ENCODE data around the gene MAP2K6. TPM values are rescaled to one million over a fixed set of nuclear protein-coding genes. Genes with fewer than 3 reads are reported as not detected.

The MAP2K6 gene
- total and polyA plus RNA-seq, 10 of the 15 experiments (the other 5 are each of a cell fraction or from before 2014, with no cell fraction given): 15.6 to 70.3 (median 22.9) TPM

- BruUV-seq (replicated peaks): no TSS peak
- ChIA-PET SMC1A (ENCODE audit: uncharacterized antibody, unreplicated experiment) (no interaction called here), CTCF (no interaction called here), POLR2A (no interaction called here), RAD21 (ENCODE audit: unreplicated experiment) (no interaction called here)
- ATAC-seq (no peak), DNase-seq (ENCODE audit: low read depth, low spot score) (no peak), FAIRE-seq (no peak)
- H3K36me3 ChIP-seq (ENCODE audit: control insufficient read depth in 2 of 2, insufficient read depth in 2 of 2, low read length in 1 of 2): no peaks in the 10 kb centered on the region
- H3K79me2 ChIP-seq (ENCODE audit: control insufficient read depth, insufficient read depth, low read length): no peaks in the 10 kb centered on the region
- WGBS (ENCODE audit: insufficient coverage, insufficient replicate concordance, low lambda C conversion rate, missing lambda C conversion rate): 67% methylated on average over 3 of the region's 3 CpGs
- intact Hi-C loops (cut with micrococcal nuclease; ENCODE audit: unreplicated experiment) (no loop called here), in situ Hi-C loops (cut with MboI) (no loop called here)
- no peak overlapping the region for H2AFZ ChIP-seq (ENCODE audit: control insufficient read depth, low read depth, low read length)
- H3K4me2 ChIP-seq (ENCODE audit: control insufficient read depth, insufficient read depth): no peak overlapping the region
- no peaks in the 10 kb centered on the region for H3K4me1 ChIP-seq (ENCODE audit: control insufficient read depth, insufficient read depth, low read length)
- H3K9me3 ChIP-seq (replicated peaks; ENCODE audit: control insufficient read depth, insufficient read depth, low read length): no peaks in the 10 kb centered on the region; the same call in 1 of the 3 replicates
- TF ChIP-seq, protein P1, sequence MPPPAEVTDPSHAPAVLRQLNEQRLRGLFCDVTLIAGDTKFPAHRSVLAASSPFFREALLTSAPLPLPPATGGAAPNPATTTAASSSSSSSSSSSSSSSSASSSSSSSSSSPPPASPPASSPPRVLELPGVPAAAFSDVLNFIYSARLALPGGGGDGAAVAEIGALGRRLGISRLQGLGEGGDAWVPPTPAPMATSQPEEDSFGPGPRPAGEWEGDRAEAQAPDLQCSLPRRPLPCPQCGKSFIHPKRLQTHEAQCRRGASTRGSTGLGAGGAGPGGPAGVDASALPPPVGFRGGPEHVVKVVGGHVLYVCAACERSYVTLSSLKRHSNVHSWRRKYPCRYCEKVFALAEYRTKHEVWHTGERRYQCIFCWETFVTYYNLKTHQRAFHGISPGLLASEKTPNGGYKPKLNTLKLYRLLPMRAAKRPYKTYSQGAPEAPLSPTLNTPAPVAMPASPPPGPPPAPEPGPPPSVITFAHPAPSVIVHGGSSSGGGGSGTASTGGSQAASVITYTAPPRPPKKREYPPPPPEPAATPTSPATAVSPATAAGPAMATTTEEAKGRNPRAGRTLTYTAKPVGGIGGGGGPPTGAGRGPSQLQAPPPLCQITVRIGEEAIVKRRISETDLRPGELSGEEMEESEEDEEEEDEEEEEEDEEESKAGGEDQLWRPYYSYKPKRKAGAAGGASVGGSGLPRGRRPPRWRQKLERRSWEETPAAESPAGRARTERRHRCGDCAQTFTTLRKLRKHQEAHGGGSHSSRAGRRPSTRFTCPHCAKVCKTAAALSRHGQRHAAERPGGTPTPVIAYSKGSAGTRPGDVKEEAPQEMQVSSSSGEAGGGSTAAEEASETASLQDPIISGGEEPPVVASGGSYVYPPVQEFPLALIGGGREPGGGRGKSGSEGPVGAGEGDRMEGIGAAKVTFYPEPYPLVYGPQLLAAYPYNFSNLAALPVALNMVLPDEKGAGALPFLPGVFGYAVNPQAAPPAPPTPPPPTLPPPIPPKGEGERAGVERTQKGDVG (CRISPR knock-in tag; IDR thresholded peaks at IDR 0.05): no peak
- no peak for TF ChIP-seq YBX1 (IDR thresholded peaks at IDR 0.05)
- no peaks in the 10 kb centered on the region for H3K27me3 ChIP-seq (replicated peaks in 1 of 2; ENCODE audit: control insufficient read depth in 2 of 2, insufficient read depth in 2 of 2, low read length in 1 of 2)
- no peak overlapping the region for H3K27ac ChIP-seq (ENCODE audit: control insufficient read depth, insufficient read depth)
- H4K20me1 ChIP-seq (ENCODE audit: control insufficient read depth, insufficient read depth): no peaks in the 10 kb centered on the region
- H3K4me3 ChIP-seq: no peak overlapping the region
- no peak overlapping the region for H3K9ac ChIP-seq (ENCODE audit: control insufficient read depth, insufficient read depth, low read length)
These were observed 70.8 kb downstream of the MAP2K6 start for GRCh38 chr17:69485251-69485661.

DNA sequence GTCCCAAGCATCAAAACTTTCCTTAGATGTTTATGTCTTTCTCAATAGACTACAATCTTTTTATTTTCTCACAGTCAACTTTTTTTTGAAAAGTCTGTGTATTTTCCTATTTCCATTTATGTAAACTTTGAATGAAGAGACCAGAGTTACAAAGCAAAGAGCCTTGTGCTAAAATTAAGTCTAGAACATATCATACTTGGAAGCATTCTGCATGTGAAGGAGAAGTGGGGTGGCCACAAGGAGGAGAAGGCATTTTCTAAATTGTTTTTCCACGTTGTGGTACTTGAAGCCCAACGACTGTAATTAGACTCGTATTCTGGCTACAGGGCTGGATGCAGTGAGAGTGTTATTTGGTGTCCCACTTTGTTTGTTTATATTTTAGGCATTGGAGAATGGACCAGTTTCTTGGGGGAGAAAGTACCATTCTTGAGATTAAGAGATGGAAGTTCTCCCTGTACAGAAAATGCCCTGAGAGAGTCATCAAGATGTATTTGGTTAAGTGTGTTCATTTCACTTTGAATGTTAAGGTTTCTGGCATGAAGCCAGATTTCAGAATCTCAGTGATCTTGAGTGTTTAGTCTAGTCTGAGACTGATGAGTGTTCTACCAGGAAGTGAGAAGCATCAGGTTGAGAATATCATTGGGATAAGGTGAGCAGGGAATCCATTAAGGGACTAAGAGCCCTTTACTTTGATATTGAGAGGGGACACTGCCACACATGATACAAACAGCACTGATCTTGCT, 71.6 kb downstream of the MAP2K6 start:
- Histone ChIP-seq H3K36me3 (ENCODE audit: control insufficient read depth in 2 of 2, insufficient read depth in 2 of 2, low read length in 1 of 2) (no peaks in the 10 kb centered on the region), H3K9me3 (replicated peaks; ENCODE audit: control insufficient read depth, insufficient read depth, low read length) (no peaks in the 10 kb centered on the region; the same call in 1 of the 3 replicates), H3K27me3 (replicated peaks in 1 of 2; ENCODE audit: control insufficient read depth in 2 of 2, insufficient read depth in 2 of 2, low read length in 1 of 2) (no peaks in the 10 kb centered on the region), H2AFZ (ENCODE audit: control insufficient read depth, low read depth, low read length) (peak overlapping the region; percentile 6; the same call in 1 of the 2 replicates), H4K20me1 (ENCODE audit: control insufficient read depth, insufficient read depth) (no peaks in the 10 kb centered on the region), H3K4me2 (ENCODE audit: control insufficient read depth, insufficient read depth) (no peak overlapping the region), H3K27ac (ENCODE audit: control insufficient read depth, insufficient read depth) (no peak overlapping the region), H3K4me3 (no peak overlapping the region), H3K79me2 (ENCODE audit: control insufficient read depth, insufficient read depth, low read length) (no peaks in the 10 kb centered on the region), H3K9ac (ENCODE audit: control insufficient read depth, insufficient read depth, low read length) (no peak overlapping the region), H3K4me1 (ENCODE audit: control insufficient read depth, insufficient read depth, low read length) (no peaks in the 10 kb centered on the region)
- no peak for DNase-seq (ENCODE audit: low read depth, low spot score)
- intact Hi-C loops (cut with micrococcal nuclease; ENCODE audit: unreplicated experiment) (no loop called here), in situ Hi-C loops (cut with MboI) (no loop called here)
- WGBS (ENCODE audit: insufficient coverage, insufficient replicate concordance, low lambda C conversion rate, missing lambda C conversion rate): 56% methylated on average over 3 of the region's 3 CpGs
- ChIA-PET POLR2A (no interaction called here), SMC1A (ENCODE audit: uncharacterized antibody, unreplicated experiment) (interaction anchor here (0.7 kb wide), 1 partner anchor 18 kb away, joined by 3 read pairs; no protein-coding TSS in a partner anchor), RAD21 (ENCODE audit: unreplicated experiment) (no interaction called here), CTCF (interaction anchor here (0.8 kb wide), 1 partner anchor 91 kb away, joined by 3 read pairs; no protein-coding TSS in a partner anchor)
- TF ChIP-seq SMAD1 (IDR thresholded peaks at IDR 0.05; ENCODE audit: low read depth, partially characterized antibody): peak; percentile 68
- no peak for TF ChIP-seq EZH2 (IDR thresholded peaks at IDR 0.05; ENCODE audit: borderline replicate concordance, control insufficient read depth, low read depth, low read length)
- FAIRE-seq: no peak
- BruUV-seq (replicated peaks): no TSS peak
- ATAC-seq: no peak
